GM13976 (cell line): ENCODE data around the gene APCDD1L.

Experiments used
- DNase-seq: peaks from one replicate; pipeline ENCODE4 v3.0.0; 2012; ENCODE audit warnings: low spot score
- CTCF ChIP-seq: IDR thresholded peaks from 2 replicates; pipeline ENCODE4 v1.5.1; 2012; ENCODE audit warnings: borderline replicate concordance, mild to moderate bottlenecking; ENCODE audit not compliant: insufficient read depth; ENCODE audit errors: extremely low read depth, missing control alignments, control extremely low read depth
- in situ Hi-C: fragments of 300-500 bp; cut with MboI; formaldehyde crosslinking; loops from one replicate; pipeline ENCODE4 v1.12.0; 2022; ENCODE audit warnings: low sequenced_read_pairs, mixed read lengths, inconsistent platforms; ENCODE audit not compliant: unreplicated experiment

Gene APCDD1L

GRCh38 chr20:58518387-58518786 is 3.2 kb upstream of the APCDD1L start:
- DNase-seq: no peak
- TF ChIP-seq CTCF: no peak
- in situ Hi-C loops: no loop called here

- TF ChIP-seq CTCF: no peak
- in situ Hi-C loops: no loop called here
- no peak for DNase-seq
Observed at GRCh38 chr20:58514321-58515232, 622 bp downstream of the APCDD1L start.

- no peak for DNase-seq
- in situ Hi-C loops: no loop called here
- TF ChIP-seq CTCF: no peak
Observed at GRCh38 chr20:58513580-58514285, 1.5 kb downstream of the APCDD1L start.

GRCh38 chr20:58512808-58513552 is 2.2 kb downstream of the APCDD1L start:
- DNase-seq: no peak
- TF ChIP-seq CTCF: no peak
- in situ Hi-C loops: no loop called here

GRCh38 chr20:58511861-58512260 is 3.3 kb downstream of the APCDD1L start:
- TF ChIP-seq CTCF: no peak
- in situ Hi-C loops: no loop called here
- DNase-seq: no peak

GRCh38 chr20:58511364-58511763 is 3.8 kb downstream of the APCDD1L start:
- no peak for TF ChIP-seq CTCF
- in situ Hi-C loops: no loop called here
- no peak for DNase-seq
